Smooth muscle cell (in vitro differentiated cells): Measurements from ENCODE around the gene PCA3. TPM values are rescaled to one million over a fixed set of nuclear protein-coding genes. Genes with fewer than 3 reads are reported as not detected.

Source experiments
- DNase-seq: peaks from one replicate; lab custom pipeline; 2025; ENCODE audit not compliant: unreplicated experiment; lab: John Stamatoyannopoulos, UW
- H2AFZ ChIP-seq: fragments of 200-600 bp; sonication (generic); 2 replicates; pipeline ENCODE4 v1.6.0; 2016; ENCODE audit warnings: antibody characterized with exemption, low read depth, mild to moderate bottlenecking
- H3F3A ChIP-seq: fragments of 200-600 bp; sonication (generic); 2 replicates; pipeline ENCODE4 v1.6.0; 2017; ENCODE audit warnings: antibody characterized with exemption, low read depth
- H3K27ac ChIP-seq: fragments of 200-600 bp; sonication (generic); 2 replicates; pipeline ENCODE4 v1.5.1; 2016; ENCODE audit warnings: low read depth, mild to moderate bottlenecking
- H3K27me3 ChIP-seq: fragments of 200-600 bp; sonication (generic); 2 replicates; pipeline ENCODE4 v1.6.1; 2016; ENCODE audit warnings: low read depth, mild to moderate bottlenecking
- H3K36me3 ChIP-seq: fragments of 200-600 bp; sonication (generic); 2 replicates; pipeline ENCODE4 v1.5.1; 2016; ENCODE audit warnings: low read depth
- H3K4me1 ChIP-seq: fragments of 200-600 bp; sonication (generic); 2 replicates; pipeline ENCODE4 v1.5.1; 2016; ENCODE audit warnings: low read depth
- H3K4me2 ChIP-seq: fragments of 200-600 bp; sonication (generic); 2 replicates; pipeline ENCODE4 v1.6.0; 2016; ENCODE audit warnings: mild to moderate bottlenecking
- H3K4me3 ChIP-seq: fragments of 200-600 bp; sonication (generic); 2 replicates; pipeline ENCODE4 v1.5.1; 2016; ENCODE audit warnings: mild to moderate bottlenecking
- H3K79me2 ChIP-seq: fragments of 200-600 bp; sonication (generic); 2 replicates; pipeline ENCODE4 v1.6.0; 2016; ENCODE audit warnings: low read depth, mild to moderate bottlenecking
- H3K9ac ChIP-seq: fragments of 200-600 bp; sonication (generic); 2 replicates; pipeline ENCODE4 v1.6.0; 2016; ENCODE audit warnings: low read depth
- H3K9me3 ChIP-seq: fragments of 200-600 bp; sonication (generic); replicated peaks from 2 replicates; pipeline ENCODE4 v1.5.1; 2016; ENCODE audit warnings: low read depth
- H4K20me1 ChIP-seq: fragments of 200-600 bp; sonication (generic); 2 replicates; pipeline ENCODE4 v1.6.0; 2016; ENCODE audit warnings: low read depth
- CTCF ChIP-seq: fragments of 200-600 bp; sonication (generic); IDR thresholded peaks from 2 replicates; pipeline ENCODE4 v1.5.1; 2017; ENCODE audit warnings: borderline replicate concordance, mild to moderate bottlenecking, antibody characterized with exemption; ENCODE audit not compliant: insufficient read depth, poor library complexity, severe bottlenecking
- WGBS: methylation state at CpG from one replicate; pipeline ENCODE4 v1.1.7; 2016; ENCODE audit warnings: low lambda C conversion rate; 5-methylcytosine and 5-hydroxymethylcytosine counted together
- polyA plus RNA-seq: library from polyadenylated mRNA; unstranded; fragments of >200 nt; fragmentation: Nextera tagmentation; extraction: Ambion mirVana; gene quantifications from 2 replicates; pipeline ENCODE4 v1.2.1, GENCODE V29; 2016
- total RNA-seq: library from RNA; depleted of rRNA; stranded (reverse); fragments of >200 nt; gene quantifications from 2 replicates; pipeline ENCODE4 v1.2.3, GENCODE V29; 2014

PCA3 gene
- total and polyA plus RNA-seq, 2 experiments from 2014 or later: 0.30 TPM; not detected in 1

- 94% methylated on average over 11 of the region's 11 CpGs for WGBS
- H3F3A ChIP-seq: no peaks in the 10 kb centered on the region
- TF ChIP-seq CTCF: no peak
- H3K79me2 ChIP-seq: no peaks in the 10 kb centered on the region
- H4K20me1 ChIP-seq: no peaks in the 10 kb centered on the region
- no peaks in the 10 kb centered on the region for H3K4me1 ChIP-seq
- no peak overlapping the region for H2AFZ ChIP-seq
- H3K9me3 ChIP-seq: no peaks in the 10 kb centered on the region
- no peak overlapping the region for H3K4me3 ChIP-seq
- H3K36me3 ChIP-seq: no peaks in the 10 kb centered on the region
- H3K4me2 ChIP-seq: no peak overlapping the region
- no peak overlapping the region for H3K27ac ChIP-seq
- no peaks in the 10 kb centered on the region for H3K27me3 ChIP-seq
- H3K9ac ChIP-seq: no peak overlapping the region
- DNase-seq: no peak
These were observed 23.4 kb downstream of the PCA3 start for GRCh38 chr9:76787677-76788076.

- H3K9me3 ChIP-seq: no peaks in the 10 kb centered on the region
- no peak overlapping the region for H3K27ac ChIP-seq
- H3K4me2 ChIP-seq: no peak overlapping the region
- no peak overlapping the region for H3K4me3 ChIP-seq
- no peaks in the 10 kb centered on the region for H4K20me1 ChIP-seq
- H2AFZ ChIP-seq: no peak overlapping the region
- H3K27me3 ChIP-seq: no peaks in the 10 kb centered on the region
- no peaks in the 10 kb centered on the region for H3K4me1 ChIP-seq
- no peaks in the 10 kb centered on the region for H3F3A ChIP-seq
- no peak for TF ChIP-seq CTCF
- DNase-seq: no peak
- no peaks in the 10 kb centered on the region for H3K79me2 ChIP-seq
- no peak overlapping the region for H3K9ac ChIP-seq
- H3K36me3 ChIP-seq: no peaks in the 10 kb centered on the region
- WGBS: 94% methylated on average over 1 of the region's 1 CpG
These were observed 25.6 kb downstream of the PCA3 start for GRCh38 chr9:76789840-76790239.

- no peak overlapping the region for H2AFZ ChIP-seq
- 97% methylated on average over 15 of the region's 15 CpGs for WGBS
These were observed 29.7 kb downstream of the PCA3 start for GRCh38 chr9:76793784-76794431.

More at GRCh38 chr9:76793784-76794431, 29.7 kb downstream of the PCA3 start:
- Histone ChIP-seq H3K9ac (no peak overlapping the region), H3K9me3 (no peaks in the 10 kb centered on the region), H3K27me3 (no peaks in the 10 kb centered on the region), H4K20me1 (no peaks in the 10 kb centered on the region), H3K36me3 (no peaks in the 10 kb centered on the region), H3K4me1 (no peaks in the 10 kb centered on the region), H3K27ac (no peak overlapping the region), H3K4me3 (no peak overlapping the region), H3K79me2 (no peaks in the 10 kb centered on the region), H3F3A (no peaks in the 10 kb centered on the region), H3K4me2 (no peak overlapping the region)
- DNase-seq: no peak
- TF ChIP-seq CTCF: no peak
